GM12878 (cell line): ENCODE measurements around the gene NOD2.

Experiments used
- BRCA1 ChIP-seq: IDR thresholded peaks from 2 replicates; pipeline ENCODE4 v1.6.1; 2011; ENCODE audit warnings: low read depth, low read length, improper control_type of control experiment
- CBFB ChIP-seq: IDR thresholded peaks from 2 replicates; pipeline ENCODE4 v1.6.1; 2016; ENCODE audit warnings: antibody characterized with exemption, low read depth
- CHD2 ChIP-seq: IDR thresholded peaks from 2 replicates; pipeline ENCODE4 v1.6.1; 2011; ENCODE audit warnings: low read depth, low read length, improper control_type of control experiment, borderline replicate concordance
- FOS ChIP-seq: IDR thresholded peaks from 3 replicates; pipeline ENCODE4 v1.6.1; 2011; ENCODE audit warnings: borderline replicate concordance; ENCODE audit not compliant: insufficient read length; ENCODE audit errors: extremely low read depth
- MXI1 ChIP-seq: fragments of 150-350 bp; IDR thresholded peaks from 2 replicates; pipeline ENCODE4 v1.6.1; 2011; ENCODE audit warnings: low read depth, mild to moderate bottlenecking, inconsistent platforms, low read length, improper control_type of control experiment
- NFIC ChIP-seq: IDR thresholded peaks from 2 replicates; pipeline ENCODE4 v1.6.1; 2012; ENCODE audit warnings: low read depth, mild to moderate bottlenecking, inconsistent platforms, low read length, moderate library complexity
- NR2C2 ChIP-seq: IDR thresholded peaks from 2 replicates; pipeline ENCODE4 v1.6.1; 2011; ENCODE audit warnings: borderline replicate concordance, low read depth; ENCODE audit not compliant: control insufficient read depth, insufficient read length
- TF ChIP-seq, protein P1 (sequence below): IDR thresholded peaks from 2 replicates; pipeline ENCODE4 v1.6.1; 2012; ENCODE audit warnings: low read length, inconsistent platforms
- TF ChIP-seq, protein P2 (sequence below): IDR thresholded peaks from 2 replicates; pipeline ENCODE4 v1.6.1; 2012; ENCODE audit warnings: low read depth, low read length, improper control_type of control experiment
- TF ChIP-seq, protein P3 (sequence below), 3 experiments: IDR thresholded peaks in 2 of 3; conservative IDR thresholded peaks in 1 of 3; 2 replicates each; pipeline ENCODE4 v1.5.1; 2011; ENCODE audit warnings: low read depth in 3 of 3, low read length in 3 of 3, mild to moderate bottlenecking in 3 of 3, control low read depth in 2 of 3, moderate library complexity in 2 of 3, inconsistent platforms in 1 of 3, mixed read lengths in 1 of 3; ENCODE audit not compliant: control insufficient read depth in 2 of 3, insufficient read depth in 1 of 3; ENCODE audit errors: extremely low read depth in 1 of 3

DNA sequence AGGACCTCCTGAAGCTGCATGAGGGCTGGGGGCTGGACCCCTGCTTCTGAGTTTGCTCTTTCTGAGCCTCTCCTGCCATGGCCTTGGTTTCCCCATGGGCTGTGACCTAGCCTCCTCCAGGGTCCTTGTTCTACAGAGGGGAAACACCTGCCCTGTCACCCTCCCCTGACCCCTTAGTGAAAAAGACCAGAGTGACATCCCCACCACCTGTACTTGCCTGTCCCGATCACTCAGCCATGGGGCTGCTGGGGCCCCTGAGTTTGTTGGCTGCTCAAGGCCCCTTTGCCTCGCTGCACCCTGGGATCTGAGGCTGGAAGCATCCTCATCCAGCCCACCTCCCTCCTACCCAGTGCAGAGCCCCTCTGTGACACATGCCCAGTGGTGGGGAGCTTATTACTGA lies 800 bp downstream of the NOD2 start:
- TF ChIP-seq, protein P1, sequence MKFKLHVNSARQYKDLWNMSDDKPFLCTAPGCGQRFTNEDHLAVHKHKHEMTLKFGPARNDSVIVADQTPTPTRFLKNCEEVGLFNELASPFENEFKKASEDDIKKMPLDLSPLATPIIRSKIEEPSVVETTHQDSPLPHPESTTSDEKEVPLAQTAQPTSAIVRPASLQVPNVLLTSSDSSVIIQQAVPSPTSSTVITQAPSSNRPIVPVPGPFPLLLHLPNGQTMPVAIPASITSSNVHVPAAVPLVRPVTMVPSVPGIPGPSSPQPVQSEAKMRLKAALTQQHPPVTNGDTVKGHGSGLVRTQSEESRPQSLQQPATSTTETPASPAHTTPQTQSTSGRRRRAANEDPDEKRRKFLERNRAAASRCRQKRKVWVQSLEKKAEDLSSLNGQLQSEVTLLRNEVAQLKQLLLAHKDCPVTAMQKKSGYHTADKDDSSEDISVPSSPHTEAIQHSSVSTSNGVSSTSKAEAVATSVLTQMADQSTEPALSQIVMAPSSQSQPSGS: no peak
- TF ChIP-seq CHD2 (no peak), BRCA1 (no peak), FOS (no peak), MXI1 (no peak), NR2C2 (no peak), CBFB (no peak), NFIC (no peak)
- TF ChIP-seq, protein P2, sequence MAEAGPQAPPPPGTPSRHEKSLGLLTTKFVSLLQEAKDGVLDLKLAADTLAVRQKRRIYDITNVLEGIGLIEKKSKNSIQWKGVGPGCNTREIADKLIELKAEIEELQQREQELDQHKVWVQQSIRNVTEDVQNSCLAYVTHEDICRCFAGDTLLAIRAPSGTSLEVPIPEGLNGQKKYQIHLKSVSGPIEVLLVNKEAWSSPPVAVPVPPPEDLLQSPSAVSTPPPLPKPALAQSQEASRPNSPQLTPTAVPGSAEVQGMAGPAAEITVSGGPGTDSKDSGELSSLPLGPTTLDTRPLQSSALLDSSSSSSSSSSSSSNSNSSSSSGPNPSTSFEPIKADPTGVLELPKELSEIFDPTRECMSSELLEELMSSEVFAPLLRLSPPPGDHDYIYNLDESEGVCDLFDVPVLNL: no peak
- TF ChIP-seq, protein P3, sequence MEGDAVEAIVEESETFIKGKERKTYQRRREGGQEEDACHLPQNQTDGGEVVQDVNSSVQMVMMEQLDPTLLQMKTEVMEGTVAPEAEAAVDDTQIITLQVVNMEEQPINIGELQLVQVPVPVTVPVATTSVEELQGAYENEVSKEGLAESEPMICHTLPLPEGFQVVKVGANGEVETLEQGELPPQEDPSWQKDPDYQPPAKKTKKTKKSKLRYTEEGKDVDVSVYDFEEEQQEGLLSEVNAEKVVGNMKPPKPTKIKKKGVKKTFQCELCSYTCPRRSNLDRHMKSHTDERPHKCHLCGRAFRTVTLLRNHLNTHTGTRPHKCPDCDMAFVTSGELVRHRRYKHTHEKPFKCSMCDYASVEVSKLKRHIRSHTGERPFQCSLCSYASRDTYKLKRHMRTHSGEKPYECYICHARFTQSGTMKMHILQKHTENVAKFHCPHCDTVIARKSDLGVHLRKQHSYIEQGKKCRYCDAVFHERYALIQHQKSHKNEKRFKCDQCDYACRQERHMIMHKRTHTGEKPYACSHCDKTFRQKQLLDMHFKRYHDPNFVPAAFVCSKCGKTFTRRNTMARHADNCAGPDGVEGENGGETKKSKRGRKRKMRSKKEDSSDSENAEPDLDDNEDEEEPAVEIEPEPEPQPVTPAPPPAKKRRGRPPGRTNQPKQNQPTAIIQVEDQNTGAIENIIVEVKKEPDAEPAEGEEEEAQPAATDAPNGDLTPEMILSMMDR (IDR thresholded peaks at IDR 0.05 in 2 of 3, conservative IDR thresholded peaks at IDR 0.05 in 1 of 3; ENCODE audit: control insufficient read depth in 2 of 3, extremely low read depth in 1 of 3, insufficient read depth in 1 of 3, low read depth in 3 of 3, low read length in 3 of 3): no peak
